Activated CD4-positive, alpha-beta T cell treated with anti-CD3 and anti-CD28 coated beads for 4 hours (primary cell): ENCODE results near the gene BCL2.

ENCODE experiments used
- DNase-seq, 2 donors: peaks; one replicate each; pipeline ENCODE4 v3.0.0-alpha.2; 2020

BCL2 gene

GRCh38 chr18:63284827-63285733, 34.5 kb downstream of the BCL2 start:
- no peak for DNase-seq

DNA sequence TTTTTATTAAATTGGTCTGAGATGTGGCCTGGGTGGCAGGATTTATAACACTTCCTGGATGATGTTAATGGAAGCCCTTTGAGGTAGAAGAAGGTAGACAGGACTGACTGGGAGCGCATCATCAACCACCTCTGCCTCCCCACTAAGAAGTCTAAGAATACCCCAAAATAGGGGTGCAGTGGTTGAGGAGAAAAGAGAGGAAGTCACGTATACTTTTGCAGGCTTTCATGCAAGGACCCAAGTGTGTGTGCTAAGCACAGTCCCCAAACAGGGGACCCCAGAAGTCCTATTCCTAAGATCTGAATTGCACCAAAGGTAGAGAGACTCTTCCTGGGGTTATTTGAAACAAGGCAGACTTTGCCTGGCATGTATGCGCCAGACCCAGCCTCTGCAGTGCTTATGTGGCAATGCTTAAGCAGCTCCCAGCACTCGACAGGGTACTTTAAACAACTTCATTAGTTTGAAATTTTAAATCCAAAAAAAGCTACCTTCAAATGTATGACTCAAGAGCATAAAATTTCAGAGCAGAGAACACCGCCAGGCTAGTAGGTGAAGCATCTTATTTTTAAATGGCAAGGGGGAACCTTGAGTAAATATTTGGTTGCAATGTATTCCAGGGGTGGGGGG, 35.3 kb downstream of the BCL2 start:
- no peak for DNase-seq

DNA sequence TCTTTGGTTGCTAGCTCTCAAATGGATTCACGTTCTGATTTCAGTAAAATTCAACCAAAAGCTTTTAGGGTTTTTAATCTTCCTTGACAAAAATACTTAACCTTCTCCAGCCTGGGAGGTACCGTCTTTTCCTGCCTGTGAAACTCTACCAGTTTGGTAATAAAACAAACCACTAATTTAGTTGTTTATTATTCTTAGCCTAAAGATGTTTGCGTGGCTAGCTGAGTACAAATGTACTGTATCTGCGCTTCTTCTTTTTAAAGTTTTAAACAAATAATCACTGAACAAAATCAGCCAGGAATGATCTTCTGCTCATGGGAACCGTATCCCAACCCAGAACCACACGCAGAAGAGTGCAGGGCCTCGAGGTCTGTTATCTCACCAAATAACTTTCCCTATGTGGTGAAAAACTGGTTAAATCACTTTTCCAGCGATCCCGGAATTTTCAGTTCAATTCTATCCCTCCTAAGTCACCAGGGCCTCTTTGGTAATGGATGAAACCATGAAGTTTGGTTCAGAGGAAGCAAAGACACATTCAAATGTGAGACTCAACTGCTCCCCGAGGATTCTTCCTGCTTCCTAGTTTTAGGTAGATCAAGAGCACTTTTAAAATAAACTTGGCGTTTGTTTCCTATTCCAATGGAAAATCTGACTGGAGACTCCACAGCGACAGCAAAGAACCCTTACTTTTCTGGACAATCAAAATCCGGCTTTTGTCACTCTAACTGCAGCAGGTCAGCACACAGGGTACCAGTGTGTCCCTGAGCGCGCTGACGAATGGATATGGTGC, 36.1 kb downstream of the BCL2 start:
- DNase-seq: no peak

DNA sequence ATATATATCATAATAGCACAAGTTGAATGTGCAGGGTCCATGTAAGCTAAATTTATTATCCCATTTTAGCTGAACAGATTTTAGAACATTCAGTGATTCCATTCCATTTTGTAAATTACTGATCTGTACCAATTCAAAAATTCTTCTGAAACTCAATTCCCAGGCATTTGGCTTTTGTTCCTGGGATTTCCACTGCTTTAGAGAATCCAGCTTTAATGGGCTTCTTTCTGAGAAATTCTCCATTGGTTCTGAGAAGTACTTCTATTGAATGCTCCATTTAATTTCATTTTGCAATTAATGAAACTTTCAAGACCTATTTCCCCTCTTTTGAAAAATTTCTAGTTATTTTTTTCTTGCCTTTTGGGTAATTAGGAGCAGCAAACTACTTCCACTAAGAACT, 36.8 kb downstream of the BCL2 start:
- no peak for DNase-seq

GRCh38 chr18:63273222-63273927, 46.2 kb downstream of the BCL2 start:
- DNase-seq: no peak

- DNase-seq: no peak
Observed at GRCh38 chr18:63272638-63273037, 46.9 kb downstream of the BCL2 start.

DNA sequence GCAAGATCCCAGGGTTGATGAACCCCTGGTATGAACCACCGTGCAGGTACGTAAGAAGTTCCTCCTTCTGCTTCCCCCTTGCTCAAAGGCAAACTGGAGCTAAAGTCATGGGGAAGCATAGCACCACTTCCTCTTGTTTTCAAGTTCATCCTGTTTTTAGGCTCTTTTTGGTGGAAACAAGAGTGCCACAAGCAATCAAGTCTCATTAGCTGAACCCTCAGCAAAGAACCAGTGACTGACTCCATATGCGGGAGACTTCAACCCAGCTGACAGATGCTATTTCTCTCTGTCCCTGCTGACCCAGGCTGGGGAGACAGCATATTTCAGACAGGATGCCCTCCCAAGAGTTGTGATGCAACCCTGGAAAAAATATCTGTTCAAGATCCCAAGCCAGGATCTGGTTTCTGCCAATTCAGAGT, 47.7 kb downstream of the BCL2 start:
- DNase-seq: no peak

- DNase-seq: no peak
Observed at GRCh38 chr18:63271148-63271547, 48.4 kb downstream of the BCL2 start.

DNA sequence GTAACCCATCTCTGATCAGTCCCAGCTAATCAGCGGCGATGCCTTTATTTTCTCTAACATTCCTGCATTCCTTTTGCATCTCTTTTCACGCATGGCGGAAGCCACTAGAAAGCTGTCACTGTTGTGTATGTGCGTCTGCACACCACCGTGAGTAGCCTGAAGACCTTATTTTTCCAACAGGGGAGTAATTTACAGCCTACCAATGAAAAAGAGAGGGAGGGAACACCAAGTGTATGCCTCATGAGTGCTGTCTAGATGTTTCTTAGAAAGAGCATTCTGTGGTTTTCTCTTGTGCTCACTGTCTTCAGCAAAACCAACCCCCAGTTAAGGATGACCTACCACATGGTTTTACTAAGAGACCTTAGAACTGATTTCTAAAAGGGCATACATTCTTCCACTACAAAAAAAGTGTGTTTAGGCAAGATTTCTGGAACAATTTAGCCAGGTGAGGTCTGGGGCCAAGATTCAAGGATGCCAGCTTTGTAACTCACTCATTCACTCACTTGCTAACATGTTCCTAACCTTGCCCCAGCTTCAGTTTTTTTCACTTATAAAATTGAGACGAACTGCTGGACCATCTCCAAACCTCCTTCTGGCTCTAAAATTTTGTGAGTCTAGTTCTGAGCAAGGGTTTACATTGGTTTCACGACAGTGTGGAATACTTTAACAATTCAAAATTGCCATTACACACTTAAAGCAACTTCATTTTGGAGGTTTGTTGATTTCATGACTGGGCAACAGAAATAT, 51.4 kb downstream of the BCL2 start:
- DNase-seq: peak; percentile 11 to 16

DNA sequence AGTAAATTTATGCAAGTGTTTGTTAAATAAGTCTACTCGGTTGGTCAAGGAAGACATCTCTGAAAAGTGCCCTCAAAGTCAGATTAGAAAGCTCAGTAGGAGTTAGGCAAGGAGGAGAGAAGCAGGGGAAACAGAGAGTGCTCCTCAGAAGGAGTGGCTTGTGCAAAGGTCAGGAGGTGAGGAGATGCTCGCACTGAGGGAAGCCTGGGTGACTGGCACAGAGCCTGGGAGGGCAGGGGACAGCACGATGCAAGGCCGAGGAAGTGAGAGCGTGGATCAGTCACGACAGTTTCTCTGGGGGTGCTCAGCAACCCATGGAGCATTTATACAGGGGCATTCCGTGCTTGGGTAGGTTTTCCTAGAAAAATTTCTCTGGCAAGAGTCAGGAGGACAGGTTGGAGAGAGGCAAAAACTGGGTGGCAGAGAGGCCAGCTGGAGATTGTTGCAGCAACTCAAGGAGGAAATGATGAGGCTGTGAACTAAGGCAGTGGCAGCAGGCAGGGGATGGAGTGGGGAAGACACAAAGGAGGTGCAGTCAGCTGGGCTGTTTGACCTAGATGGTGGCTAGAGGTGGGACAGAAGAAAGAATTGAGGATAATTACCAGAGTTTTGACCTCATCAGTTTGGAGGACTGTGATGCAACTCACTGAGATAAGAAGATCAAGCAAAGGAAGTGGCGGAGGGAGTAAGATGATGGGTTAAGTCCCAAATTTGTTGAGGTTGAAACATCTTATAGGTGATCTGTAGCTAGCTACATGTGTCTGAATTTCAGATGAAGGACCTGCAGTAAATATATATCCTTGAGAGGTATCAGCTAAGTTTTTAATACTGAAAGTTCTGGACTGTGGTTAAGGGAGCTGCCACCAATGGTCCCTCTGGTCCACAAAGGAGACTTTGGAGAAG, 52.4 kb downstream of the BCL2 start:
- no peak for DNase-seq

DNA sequence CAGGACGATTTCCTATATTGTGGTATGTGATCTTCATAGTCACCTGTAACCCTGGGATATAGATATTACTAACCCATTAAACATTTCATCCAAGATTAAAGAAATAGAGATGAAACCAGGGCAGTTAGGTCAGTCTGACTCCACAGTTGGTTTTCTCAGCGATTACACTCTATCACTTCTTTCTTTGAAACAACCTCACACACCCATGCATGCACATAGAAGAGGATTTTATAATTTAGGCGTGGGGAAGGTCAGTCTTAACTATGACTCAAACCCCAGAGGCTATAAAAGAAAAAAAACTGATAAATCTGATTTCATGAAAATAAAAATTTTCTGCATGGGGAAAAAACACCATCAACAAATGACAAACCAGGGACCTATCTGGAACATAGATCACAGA, 54.2 kb downstream of the BCL2 start:
- DNase-seq: no peak

DNA sequence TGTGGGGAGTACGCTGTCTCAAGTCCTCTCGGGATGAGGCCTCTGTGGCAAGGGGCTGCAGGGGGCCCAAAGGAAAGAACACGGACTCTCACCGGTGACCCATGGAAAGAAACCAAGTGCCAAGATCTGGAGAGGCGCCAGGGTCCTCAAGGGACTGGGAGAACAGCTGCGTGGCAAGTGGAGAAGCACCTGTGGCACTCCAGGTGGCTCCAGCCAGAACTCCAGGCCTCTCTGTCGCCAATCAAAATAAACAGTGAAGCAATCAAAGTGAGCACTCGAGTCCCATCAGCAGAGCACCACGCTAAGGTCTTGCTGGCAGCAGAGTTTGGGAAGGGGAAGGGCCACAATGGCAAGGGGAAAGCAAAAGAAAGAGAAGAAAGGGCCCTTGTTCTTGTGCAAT, 54.7 kb downstream of the BCL2 start:
- DNase-seq: no peak

DNA sequence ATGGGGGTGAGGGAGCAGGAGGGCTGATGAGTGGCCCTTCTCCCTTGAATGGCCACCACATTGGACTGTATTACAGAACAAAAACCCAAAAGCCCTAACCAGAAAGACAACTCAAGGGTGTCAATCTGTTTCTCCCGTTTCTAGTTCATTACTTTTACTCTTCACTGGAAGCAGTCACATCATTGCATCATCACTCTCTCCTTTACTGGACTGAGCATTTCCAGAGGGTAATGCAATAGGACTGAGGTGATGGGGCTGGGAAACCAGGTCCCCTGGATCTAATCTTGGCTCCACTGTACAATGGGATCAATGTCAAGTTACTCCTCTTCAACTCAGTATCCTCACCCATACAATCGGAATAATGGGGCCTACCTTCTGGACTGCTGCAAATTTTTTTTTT, 56.1 kb downstream of the BCL2 start:
- DNase-seq: no peak

DNA sequence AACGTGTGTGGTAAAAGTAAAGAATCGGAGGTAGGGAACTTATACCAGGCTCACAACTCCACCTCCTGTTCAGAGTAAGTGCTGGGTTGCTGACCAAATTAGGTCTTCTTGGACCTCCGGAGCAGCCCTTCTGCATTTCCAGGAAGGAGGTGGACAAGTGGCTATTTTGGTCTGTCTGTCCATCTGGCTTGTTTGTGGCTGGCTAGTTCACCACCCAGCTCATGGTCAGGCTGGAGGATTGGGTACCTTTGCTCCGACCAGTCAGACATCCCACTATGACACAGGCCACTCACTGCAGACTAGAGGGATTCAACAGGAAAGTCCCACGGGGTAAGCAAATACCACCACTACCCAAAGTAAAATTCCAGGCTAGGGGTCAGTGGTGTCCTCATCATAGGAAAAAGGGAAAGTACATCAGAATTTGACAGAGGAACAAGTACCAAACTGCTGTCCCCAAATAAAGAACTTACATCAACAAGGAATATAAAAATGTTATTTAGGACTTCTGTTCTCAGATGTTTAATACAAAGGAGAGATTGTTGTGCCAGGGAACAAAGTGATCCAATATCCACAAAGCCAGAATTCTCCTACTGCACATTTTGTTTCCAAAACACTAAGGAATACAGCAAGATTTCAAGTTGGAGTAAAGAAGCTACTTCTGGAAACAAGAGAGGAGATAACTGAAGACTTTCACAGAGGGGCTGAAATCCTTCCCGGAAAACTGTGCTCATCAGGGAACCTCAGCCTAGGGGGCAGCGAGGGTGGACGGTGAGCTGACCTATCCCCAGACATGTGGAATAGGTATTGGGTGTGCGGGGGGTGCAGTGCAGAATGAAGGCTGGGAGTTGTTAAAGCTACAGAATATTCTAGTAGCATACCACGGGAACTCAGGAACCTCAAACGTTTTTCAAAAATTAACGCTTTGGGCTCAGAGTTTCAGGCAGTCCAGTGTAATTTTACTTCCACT, 56.9 kb downstream of the BCL2 start:
- DNase-seq: no peak

DNA sequence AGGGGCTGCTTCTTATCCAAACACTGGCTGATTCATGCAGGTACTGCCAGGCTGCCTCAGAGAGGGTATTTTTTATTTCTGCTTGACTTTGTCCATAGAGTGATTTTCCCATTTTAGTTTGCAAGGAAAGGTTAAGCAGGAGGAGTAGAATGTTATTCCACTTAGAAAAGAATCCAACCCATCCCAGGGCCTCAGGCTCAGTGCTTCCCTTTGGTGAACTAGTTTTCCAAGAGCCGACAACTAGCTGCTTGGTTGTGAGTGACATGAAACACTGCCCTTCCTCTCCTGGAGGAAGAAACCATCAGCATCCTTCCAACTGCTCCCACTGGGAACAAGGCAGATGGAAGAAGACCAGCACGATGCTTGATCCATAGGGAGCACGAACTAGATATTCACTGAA, 58.5 kb downstream of the BCL2 start:
- DNase-seq: no peak

DNA sequence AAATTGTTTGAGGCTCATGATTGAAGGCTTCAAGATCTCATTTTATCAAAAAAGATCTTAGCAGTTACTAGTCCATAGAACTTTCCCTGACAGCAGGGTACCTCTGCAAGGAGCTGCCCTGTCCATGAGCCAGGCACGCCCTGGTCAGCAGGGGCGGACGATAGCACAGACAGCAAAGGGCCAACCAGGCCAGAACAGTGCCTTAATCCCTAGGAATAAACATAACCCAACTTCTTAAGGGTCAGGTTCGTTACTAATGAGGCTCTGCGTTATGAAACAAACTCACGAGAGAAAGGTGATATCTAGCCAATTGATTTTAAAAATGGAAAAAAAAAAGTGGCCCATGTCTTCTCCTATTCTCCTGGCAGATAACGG, 59.2 kb downstream of the BCL2 start:
- no peak for DNase-seq

DNA sequence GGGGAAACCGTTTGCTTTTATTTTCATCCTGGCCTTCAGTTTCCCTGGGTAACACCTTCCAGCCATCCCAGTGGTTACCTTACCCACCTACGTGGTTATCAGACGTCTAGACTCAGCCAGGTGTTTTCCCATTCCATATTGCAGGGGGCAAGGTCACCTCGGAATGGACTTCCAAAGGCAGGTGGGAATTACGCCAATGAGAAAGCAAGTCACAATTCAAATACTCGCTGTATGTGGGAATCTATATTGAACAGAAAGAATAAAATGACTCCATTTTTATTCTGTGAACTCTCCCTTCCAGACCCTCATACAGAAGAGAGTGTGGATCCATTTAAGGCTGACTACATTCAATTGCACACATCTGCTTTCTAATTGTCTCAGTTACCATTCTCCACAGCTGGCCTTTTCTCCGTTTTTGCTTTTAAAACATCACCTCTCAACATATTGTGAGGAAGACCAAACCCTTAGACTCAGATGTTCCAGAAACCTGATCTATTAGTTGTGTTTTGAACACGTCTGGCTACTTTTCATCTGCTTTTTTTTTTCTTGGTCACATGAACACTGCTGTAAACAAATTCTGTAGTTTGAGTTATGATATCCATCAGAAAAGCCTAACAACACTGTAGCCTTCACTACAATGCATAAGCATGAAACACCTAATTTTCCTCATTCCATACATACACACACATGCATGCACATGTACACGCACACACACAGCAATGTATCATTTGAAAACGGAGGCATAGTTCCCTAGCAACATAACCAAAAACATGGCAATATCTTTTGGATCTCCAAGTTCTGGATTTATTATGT, 59.8 kb downstream of the BCL2 start:
- no peak for DNase-seq

DNA sequence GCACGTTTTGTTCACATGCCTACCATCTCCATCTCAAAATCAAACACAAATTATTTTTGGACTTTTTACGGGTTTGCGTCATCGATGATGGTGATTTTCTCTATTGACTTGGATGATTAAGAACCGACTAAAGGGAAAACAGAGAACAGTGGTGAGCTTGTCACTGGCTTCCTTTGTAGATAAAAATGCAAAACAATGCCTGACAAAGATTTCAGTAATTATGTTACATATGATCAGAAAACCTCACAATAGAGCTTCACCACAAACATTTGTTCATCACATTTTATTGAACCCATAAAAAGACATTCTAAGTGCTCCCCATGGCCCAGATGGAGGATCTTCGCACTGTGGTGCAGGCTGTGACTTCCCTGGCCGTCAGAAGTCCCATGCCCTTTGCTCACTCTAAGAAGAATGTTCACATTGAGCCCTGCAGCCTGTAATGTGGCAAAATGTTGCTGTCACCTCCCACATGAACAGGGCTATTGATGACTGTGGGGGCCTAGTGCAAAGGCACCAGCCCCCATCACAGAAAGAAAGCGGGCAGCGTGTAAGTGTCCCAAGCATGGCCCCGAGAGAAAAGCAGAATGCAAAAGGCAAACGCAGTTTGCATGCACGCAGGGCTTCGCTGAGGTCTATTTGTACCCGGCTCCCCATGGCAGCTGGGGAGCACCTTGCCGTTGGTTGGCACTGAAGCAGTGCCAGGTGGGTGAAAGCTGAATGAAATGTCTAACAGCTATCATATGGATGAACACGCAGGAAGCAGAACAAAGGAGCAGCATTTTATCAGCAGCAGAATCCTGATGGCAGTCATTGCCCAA, 60.6 kb downstream of the BCL2 start:
- no peak for DNase-seq
